Mucosa of descending colon (tissue), 3 donors: ENCODE results near the gene OR11G2. TPM values are rescaled to one million over a fixed set of nuclear protein-coding genes. Genes with fewer than 3 reads are reported as not detected.
"Not testable (repeated sequence)": the region's sequence is repeated elsewhere in the genome, so short reads cannot be mapped to it uniquely, and the experiment has no call there.

Source experiments
- ATAC-seq: fragments of 200-7000 bp; cut with Tn5 transposase; one replicate; pipeline ENCODE4 v1.9.1; 2020; ENCODE audit warnings: mild to moderate bottlenecking, moderate library complexity
- DNase-seq, 3 donors: peaks; one replicate each; pipeline ENCODE4 v3.0.0-alpha.2; 2020
- H3K36me3 ChIP-seq: fragments of 200-600 bp; one replicate; pipeline ENCODE4 v1.8.0; 2021; ENCODE audit warnings: low read depth, mild to moderate bottlenecking
- H3K4me1 ChIP-seq: fragments of 200-600 bp; one replicate; pipeline ENCODE4 v1.8.0; 2021; ENCODE audit warnings: low read depth, mild to moderate bottlenecking
- H3K4me3 ChIP-seq: fragments of 200-600 bp; one replicate; pipeline ENCODE4 v1.8.0; 2021; ENCODE audit warnings: mild to moderate bottlenecking
- H3K9me3 ChIP-seq: fragments of 200-600 bp; one replicate; pipeline ENCODE4 v1.8.0; 2021; ENCODE audit warnings: mild to moderate bottlenecking
- CTCF ChIP-seq: fragments of 200-600 bp; IDR thresholded peaks from one replicate; pipeline ENCODE4 v1.8.0; 2022; ENCODE audit warnings: antibody characterized with exemption, mild to moderate bottlenecking
- intact Hi-C, 2 donors: fragments of 100-400 bp; cut with DNase I in 1 of 2; cut with micrococcal nuclease in 1 of 2; formaldehyde crosslinking; loops; one replicate each; pipeline versions ENCODE4 v1.11.0 to v1.11.1; 2022; cut with DNase I, micrococcal nuclease
- total RNA-seq, 3 donors: library from RNA; stranded (reverse); fragmentation: NEBNext Ultra II Directional in 2 of 3; extraction: Animal tissue kit (Norgen Biotek cat#: 25700) in 2 of 3; gene quantifications; one replicate each; pipeline versions ENCODE4 v1.2.1 to v1.2.4, GENCODE V29; 2021 to 2023
- donor health status: DM: no; HTN: no; CAD: no; lungs with moderate emphysema.
- donor health status: DM: no; HTN: no; CAD: no.
- donor health status: DM: no; HTN: yes; CAD: no.

The OR11G2 gene
- total RNA-seq, 3 donors from 2014 or later, result not detected

DNA sequence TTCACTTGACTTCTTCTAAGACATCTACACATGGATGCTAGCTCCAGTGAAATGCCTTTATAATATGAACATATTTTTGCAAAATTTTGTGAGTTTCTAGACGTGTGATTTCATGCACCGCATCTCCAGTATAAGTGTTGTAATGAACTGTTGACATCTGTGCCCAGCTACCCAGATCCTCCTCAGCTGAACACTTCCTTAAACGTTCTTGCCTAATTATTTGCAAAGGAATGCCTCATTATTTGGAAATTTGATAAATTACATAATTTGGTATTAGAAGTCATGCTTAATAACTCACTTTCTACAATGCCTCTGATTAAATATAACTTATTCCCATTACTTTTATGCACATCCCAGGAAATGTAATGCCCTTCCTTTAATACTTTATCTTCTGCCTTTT is 14.0 kb downstream of the OR11G2 start:
- H3K4me3 ChIP-seq, result no peak overlapping the region
- no peak for ATAC-seq
- no peaks in the 10 kb centered on the region for H3K9me3 ChIP-seq
- no peaks in the 10 kb centered on the region for H3K4me1 ChIP-seq
- no peak for DNase-seq
- intact Hi-C loops, result no loop called here
- TF ChIP-seq CTCF, result no peak
- no peaks in the 10 kb centered on the region for H3K36me3 ChIP-seq

DNA sequence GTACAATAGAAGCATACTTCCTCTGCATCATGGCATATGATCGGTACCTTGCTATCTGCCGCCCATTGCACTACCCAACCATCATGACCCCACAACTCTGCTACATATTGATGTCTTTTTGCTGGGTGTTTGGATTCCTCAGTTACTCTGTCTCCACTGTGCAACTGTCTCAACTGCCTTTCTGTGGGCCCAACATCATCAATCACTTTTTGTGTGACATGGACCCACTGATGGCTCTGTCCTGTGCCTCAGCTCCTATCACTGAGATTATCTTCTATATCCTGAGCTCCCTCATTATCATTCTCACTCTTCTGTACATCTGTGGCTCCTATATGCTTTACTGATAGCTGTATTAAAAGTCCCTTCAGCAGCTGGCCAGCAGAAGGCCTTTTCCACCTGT is 18.9 kb downstream of the OR11G2 start:
- DNase-seq, result no peak
- Histone ChIP-seq H3K9me3 (no peaks in the 10 kb centered on the region), H3K4me1 (no peaks in the 10 kb centered on the region), H3K4me3 (no peak overlapping the region), H3K36me3 (no peaks in the 10 kb centered on the region)
- no peak for ATAC-seq
- intact Hi-C loops, result no loop called here
- no peak for TF ChIP-seq CTCF

DNA sequence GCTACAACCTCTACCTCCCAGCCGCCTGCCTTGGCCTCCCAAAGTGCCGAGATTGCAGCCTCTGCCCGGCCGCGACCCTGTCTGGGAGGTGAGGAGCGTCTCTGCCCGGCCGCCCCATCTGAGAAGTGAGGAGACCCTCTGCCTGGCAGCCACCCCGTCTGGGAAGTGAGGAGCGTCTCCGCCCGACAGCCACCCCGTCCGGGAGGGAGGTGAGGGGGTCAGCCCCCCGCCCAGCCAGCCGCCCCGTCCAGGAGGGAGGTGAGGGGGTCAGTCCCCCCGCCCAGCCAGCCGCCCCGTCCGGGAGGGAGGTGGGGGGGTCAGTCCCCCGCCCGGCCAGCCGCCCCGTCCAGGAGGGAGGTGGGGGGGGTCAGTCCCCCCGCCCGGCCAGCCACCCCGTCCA is 21.7 kb downstream of the OR11G2 start:
- H3K36me3 ChIP-seq, DNase-seq, H3K9me3 ChIP-seq, ATAC-seq, H3K4me3 ChIP-seq, H3K4me1 ChIP-seq, intact Hi-C loops: not testable (repeated sequence)

- Histone ChIP-seq H3K9me3 (no peaks in the 10 kb centered on the region), H3K4me3 (no peak overlapping the region), H3K36me3 (no peaks in the 10 kb centered on the region), H3K4me1 (no peaks in the 10 kb centered on the region)
- no peak for TF ChIP-seq CTCF
- no peak for ATAC-seq
- DNase-seq, result no peak
- intact Hi-C loops, result no loop called here
Measured at GRCh38 chr14:20215196-20215595, 24.5 kb downstream of the OR11G2 start.

DNA sequence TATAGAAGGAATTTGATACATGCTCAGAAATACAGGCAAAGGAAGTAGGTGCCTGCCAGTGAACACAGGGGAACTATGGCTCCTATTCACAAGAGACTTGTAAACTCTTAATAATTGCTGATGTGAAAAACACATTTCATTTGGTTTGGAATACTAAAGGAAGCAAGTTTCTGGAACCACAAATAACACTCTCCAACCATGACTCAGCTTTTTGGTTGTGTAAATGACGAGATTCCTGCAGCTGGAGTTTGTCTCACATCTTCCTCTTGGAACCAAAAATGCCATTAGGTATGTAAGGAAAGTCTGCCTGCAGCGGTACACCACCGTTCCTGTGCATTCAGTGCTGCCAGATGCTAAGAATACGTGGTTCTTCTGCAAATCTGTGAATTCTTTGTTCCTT is 28.3 kb downstream of the OR11G2 start:
- no peak for ATAC-seq
- intact Hi-C loops, result no loop called here
- Histone ChIP-seq H3K4me3 (no peak overlapping the region), H3K36me3 (no peaks in the 10 kb centered on the region), H3K4me1 (no peaks in the 10 kb centered on the region), H3K9me3 (no peaks in the 10 kb centered on the region)
- no peak for DNase-seq
- no peak for TF ChIP-seq CTCF

- Histone ChIP-seq H3K4me3 (no peak within 1 kb of the TSS), H3K36me3 (no peaks in the 10 kb centered on the region), H3K4me1 (no peaks in the 10 kb centered on the region), H3K9me3 (no peaks in the 10 kb centered on the region)
- intact Hi-C loops, result no loop called here
- DNase-seq (no peak), ATAC-seq (no peak)
- TF ChIP-seq CTCF, result no peak
Measured at GRCh38 chr14:20223410-20223809, 32.7 kb downstream of the OR11G2 start, which contains the start of gene OR11H6. TSS of gene OR11H6 (plus strand) at chr14:20223710. CDS start at chr14:20223710, 0 bp downstream.
